ENCODE results near the gene TSPEAR. TPM values are rescaled to one million over a fixed set of nuclear protein-coding genes. Genes with fewer than 3 reads are reported as not detected.

Gene TSPEAR
- total and polyA plus RNA-seq, 2 of the 13 experiments (the other 11 are each of a cell fraction or from before 2014, with no cell fraction given), result 0.07 to 0.32 TPM

GRCh38 chr21:44555200-44555875, 156.0 kb downstream of the TSPEAR start (continued):
- no peak for TF ChIP-seq ZNF354B (CRISPR knock-in tag; IDR thresholded peaks at IDR 0.05)

DNA sequence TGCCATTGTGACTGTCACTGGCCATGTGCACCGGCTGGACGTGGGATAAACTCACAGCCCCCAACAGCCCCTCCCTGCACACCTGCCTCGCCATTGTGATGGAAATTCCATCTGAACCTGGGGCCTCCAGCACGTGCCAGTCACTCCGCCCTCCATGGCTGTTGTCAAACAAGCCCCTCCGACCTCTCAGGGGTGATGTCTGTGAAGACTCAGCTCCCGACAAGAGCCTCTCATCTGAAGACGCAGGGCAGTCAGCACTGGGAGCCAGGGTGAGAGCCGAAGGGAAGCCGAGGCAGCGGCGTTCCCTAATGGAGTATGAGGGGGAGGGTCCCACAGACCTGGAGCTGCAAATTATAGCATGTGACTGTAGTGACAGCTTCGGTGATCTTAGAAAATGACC, 158.7 kb downstream of the TSPEAR start:
- Histone ChIP-seq H3K9ac (ENCODE audit: insufficient read depth, low read depth, low read length) (no peak overlapping the region), H3K79me2 (ENCODE audit: insufficient read depth, low read length) (no peaks in the 10 kb centered on the region), H3K4me1 (ENCODE audit: insufficient read depth, low read length) (no peaks in the 10 kb centered on the region; the same call in 1 of the 2 replicates), H3K4me2 (ENCODE audit: low read depth, low read length) (no peak overlapping the region), H3K27ac (ENCODE audit: extremely low read length, insufficient read depth, low read length) (no peak overlapping the region), H3K9me3 (ENCODE audit: low read length) (no peaks in the 10 kb centered on the region), H3K4me3 (replicated peaks in 1 of 3; ENCODE audit: insufficient read depth in 1 of 3, low read depth in 2 of 3, low read length in 3 of 3) (no peak overlapping the region), H3K27me3 (ENCODE audit: control insufficient read depth in 1 of 2, insufficient read depth in 2 of 2, low read length in 2 of 2) (peaks cover 0 to 9% of the 10 kb centered on the region in 2 experiments; a peak in 2 of 5 replicates), H4K20me1 (ENCODE audit: insufficient read depth, low read length) (no peaks in the 10 kb centered on the region), H3K36me3 (replicated peaks in 1 of 2; ENCODE audit: control insufficient read depth in 1 of 2, insufficient read depth in 2 of 2, low read length in 2 of 2) (no peaks in the 10 kb centered on the region), H2AFZ (ENCODE audit: low read length) (no peak overlapping the region)
- ATAC-seq (no peak), FAIRE-seq (no peak), DNase-seq (ENCODE audit: low spot score) (no peak)
- CTCF ChIA-PET (ENCODE audit: low intra/inter-chr PET ratio, low total read pairs), result no interaction called here
- POLR2A ChIA-PET, result no interaction called here
- in situ Hi-C loops (cut with HindIII; ENCODE audit: extremely low pct_ligation_motif_present, low pct_unique_long_range_greater_than_20kb), result no loop called here
- intact Hi-C loops (cut with micrococcal nuclease; ENCODE audit: unreplicated experiment), result no loop called here
- WGBS (ENCODE audit: low lambda C conversion rate), result 68% methylated on average over 11 of the region's 13 CpGs
- no TSS peak for BruUV-seq (replicated peaks)
- no peak for TF ChIP-seq ZNF274 (CRISPR knock-in tag; IDR thresholded peaks at IDR 0.05)
- TF ChIP-seq PHF5A (CRISPR knock-in tag; IDR thresholded peaks at IDR 0.05; ENCODE audit: low read depth, unreplicated experiment), result no peak
- TF ChIP-seq SNAPC2 (CRISPR knock-in tag; IDR thresholded peaks at IDR 0.05), result no peak

GRCh38 chr21:44552136-44552535, 159.2 kb downstream of the TSPEAR start:
- Histone ChIP-seq H3K9me3 (ENCODE audit: low read length) (no peaks in the 10 kb centered on the region), H3K4me2 (ENCODE audit: low read depth, low read length) (no peak overlapping the region), H3K27ac (ENCODE audit: extremely low read length, insufficient read depth, low read length) (no peak overlapping the region), H2AFZ (ENCODE audit: low read length) (no peak overlapping the region), H3K36me3 (replicated peaks in 1 of 2; ENCODE audit: control insufficient read depth in 1 of 2, insufficient read depth in 2 of 2, low read length in 2 of 2) (no peaks in the 10 kb centered on the region), H4K20me1 (ENCODE audit: insufficient read depth, low read length) (no peaks in the 10 kb centered on the region), H3K9ac (ENCODE audit: insufficient read depth, low read depth, low read length) (no peak overlapping the region), H3K4me3 (replicated peaks in 1 of 3; ENCODE audit: insufficient read depth in 1 of 3, low read depth in 2 of 3, low read length in 3 of 3) (no peak overlapping the region), H3K27me3 (ENCODE audit: control insufficient read depth in 1 of 2, insufficient read depth in 2 of 2, low read length in 2 of 2) (peaks cover 0 to 5% of the 10 kb centered on the region in 2 experiments; a peak in 2 of 5 replicates), H3K79me2 (ENCODE audit: insufficient read depth, low read length) (no peaks in the 10 kb centered on the region), H3K4me1 (ENCODE audit: insufficient read depth, low read length) (no peaks in the 10 kb centered on the region; the same call in 1 of the 2 replicates)
- WGBS (ENCODE audit: low lambda C conversion rate), result 78% methylated on average over 5 of the region's 6 CpGs
- DNase-seq (ENCODE audit: low spot score), result no peak
- in situ Hi-C loops (cut with HindIII; ENCODE audit: extremely low pct_ligation_motif_present, low pct_unique_long_range_greater_than_20kb) (no loop called here), intact Hi-C loops (cut with micrococcal nuclease; ENCODE audit: unreplicated experiment) (no loop called here)
- no TSS peak for BruUV-seq (replicated peaks)
- CTCF ChIA-PET (ENCODE audit: low intra/inter-chr PET ratio, low total read pairs), result no interaction called here
- FAIRE-seq, result no peak
- no peak; the same call in 2 of the 3 replicates for ATAC-seq
- POLR2A ChIA-PET, result no interaction called here
- TF ChIP-seq, protein P1, sequence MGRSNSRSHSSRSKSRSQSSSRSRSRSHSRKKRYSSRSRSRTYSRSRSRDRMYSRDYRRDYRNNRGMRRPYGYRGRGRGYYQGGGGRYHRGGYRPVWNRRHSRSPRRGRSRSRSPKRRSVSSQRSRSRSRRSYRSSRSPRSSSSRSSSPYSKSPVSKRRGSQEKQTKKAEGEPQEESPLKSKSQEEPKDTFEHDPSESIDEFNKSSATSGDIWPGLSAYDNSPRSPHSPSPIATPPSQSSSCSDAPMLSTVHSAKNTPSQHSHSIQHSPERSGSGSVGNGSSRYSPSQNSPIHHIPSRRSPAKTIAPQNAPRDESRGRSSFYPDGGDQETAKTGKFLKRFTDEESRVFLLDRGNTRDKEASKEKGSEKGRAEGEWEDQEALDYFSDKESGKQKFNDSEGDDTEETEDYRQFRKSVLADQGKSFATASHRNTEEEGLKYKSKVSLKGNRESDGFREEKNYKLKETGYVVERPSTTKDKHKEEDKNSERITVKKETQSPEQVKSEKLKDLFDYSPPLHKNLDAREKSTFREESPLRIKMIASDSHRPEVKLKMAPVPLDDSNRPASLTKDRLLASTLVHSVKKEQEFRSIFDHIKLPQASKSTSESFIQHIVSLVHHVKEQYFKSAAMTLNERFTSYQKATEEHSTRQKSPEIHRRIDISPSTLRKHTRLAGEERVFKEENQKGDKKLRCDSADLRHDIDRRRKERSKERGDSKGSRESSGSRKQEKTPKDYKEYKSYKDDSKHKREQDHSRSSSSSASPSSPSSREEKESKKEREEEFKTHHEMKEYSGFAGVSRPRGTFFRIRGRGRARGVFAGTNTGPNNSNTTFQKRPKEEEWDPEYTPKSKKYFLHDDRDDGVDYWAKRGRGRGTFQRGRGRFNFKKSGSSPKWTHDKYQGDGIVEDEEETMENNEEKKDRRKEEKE (IDR thresholded peaks at IDR 0.05), result no peak
- TF ChIP-seq, protein P2, sequence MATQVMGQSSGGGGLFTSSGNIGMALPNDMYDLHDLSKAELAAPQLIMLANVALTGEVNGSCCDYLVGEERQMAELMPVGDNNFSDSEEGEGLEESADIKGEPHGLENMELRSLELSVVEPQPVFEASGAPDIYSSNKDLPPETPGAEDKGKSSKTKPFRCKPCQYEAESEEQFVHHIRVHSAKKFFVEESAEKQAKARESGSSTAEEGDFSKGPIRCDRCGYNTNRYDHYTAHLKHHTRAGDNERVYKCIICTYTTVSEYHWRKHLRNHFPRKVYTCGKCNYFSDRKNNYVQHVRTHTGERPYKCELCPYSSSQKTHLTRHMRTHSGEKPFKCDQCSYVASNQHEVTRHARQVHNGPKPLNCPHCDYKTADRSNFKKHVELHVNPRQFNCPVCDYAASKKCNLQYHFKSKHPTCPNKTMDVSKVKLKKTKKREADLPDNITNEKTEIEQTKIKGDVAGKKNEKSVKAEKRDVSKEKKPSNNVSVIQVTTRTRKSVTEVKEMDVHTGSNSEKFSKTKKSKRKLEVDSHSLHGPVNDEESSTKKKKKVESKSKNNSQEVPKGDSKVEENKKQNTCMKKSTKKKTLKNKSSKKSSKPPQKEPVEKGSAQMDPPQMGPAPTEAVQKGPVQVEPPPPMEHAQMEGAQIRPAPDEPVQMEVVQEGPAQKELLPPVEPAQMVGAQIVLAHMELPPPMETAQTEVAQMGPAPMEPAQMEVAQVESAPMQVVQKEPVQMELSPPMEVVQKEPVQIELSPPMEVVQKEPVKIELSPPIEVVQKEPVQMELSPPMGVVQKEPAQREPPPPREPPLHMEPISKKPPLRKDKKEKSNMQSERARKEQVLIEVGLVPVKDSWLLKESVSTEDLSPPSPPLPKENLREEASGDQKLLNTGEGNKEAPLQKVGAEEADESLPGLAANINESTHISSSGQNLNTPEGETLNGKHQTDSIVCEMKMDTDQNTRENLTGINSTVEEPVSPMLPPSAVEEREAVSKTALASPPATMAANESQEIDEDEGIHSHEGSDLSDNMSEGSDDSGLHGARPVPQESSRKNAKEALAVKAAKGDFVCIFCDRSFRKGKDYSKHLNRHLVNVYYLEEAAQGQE (IDR thresholded peaks at IDR 0.05; ENCODE audit: borderline replicate concordance in 1 of 2, low read depth in 1 of 2, low read length in 2 of 2), result no peak
- TF ChIP-seq ZNF136 (CRISPR knock-in tag; IDR thresholded peaks at IDR 0.05; ENCODE audit: low read depth) (no peak), HDAC6 (IDR thresholded peaks at IDR 0.05; ENCODE audit: low read depth, low read length) (no peak), SNAI1 (CRISPR knock-in tag; IDR thresholded peaks at IDR 0.05; ENCODE audit: borderline replicate concordance) (no peak)
